HCT116 (cell line): ENCODE results near the gene ERGIC1. TPM values are rescaled to one million over a fixed set of nuclear protein-coding genes. Genes with fewer than 3 reads are reported as not detected.

Source experiments
- ATAC-seq: fragments of 200-7000 bp; cut with Tn5 transposase; 2 replicates; pipeline ENCODE4 v1.9.1; 2020; ENCODE audit warnings: mild to moderate bottlenecking, moderate library complexity
- BruUV-seq: library from RNA; stranded (reverse); fragments of 400-500 nt; replicated peaks from 2 replicates; lab custom pipeline; 2021; lab: Mats Ljungman, UMichigan
- CTCF ChIA-PET: fragments of 300-600 bp; sonication (Branson Sonifier 250); formaldehyde crosslinking; loops from one replicate; lab custom pipeline; 2021; ENCODE audit warnings: antibody characterized with exemption; lab: Charles Lee
- POLR2A ChIA-PET: fragments of 300-600, 350-600 bp; sonication (Branson Sonifier 250); formaldehyde crosslinking; loops from one replicate; lab custom pipeline; 2021; ENCODE audit warnings: antibody characterized with exemption; lab: Charles Lee
- RAD21 ChIA-PET, 2 experiments: fragments of 300-600 bp; sonication (Branson Sonifier 250); formaldehyde crosslinking; loops; one replicate each; lab custom pipeline; 2023; ENCODE audit warnings: low total read pairs in 2 of 2; ENCODE audit not compliant: uncharacterized antibody in 2 of 2, unreplicated experiment in 2 of 2, low non-redundant PET in 1 of 2; lab: Charles Lee
- DNase-seq: peaks from one replicate; pipeline ENCODE4 v3.0.0-alpha.2; 2010; ENCODE audit warnings: low read depth, low spot score
- H2AFZ ChIP-seq: fragments of 200-600 bp; shearing (Covaris generic), sonication (generic); 2 replicates; pipeline ENCODE4 v1.6.1; 2017; ENCODE audit warnings: low read depth, mixed run types, mixed read lengths, antibody characterized with exemption, low read length; ENCODE audit not compliant: poor library complexity, severe bottlenecking
- H3K27ac ChIP-seq: 2 replicates; pipeline ENCODE4 v1.5.1; 2012; ENCODE audit warnings: low read depth, low read length
- H3K27me3 ChIP-seq: fragments of 200-600 bp; sonication (generic); 2 replicates; pipeline ENCODE4 v1.6.1; 2016; ENCODE audit warnings: mixed run types, low read length, mixed read lengths; ENCODE audit not compliant: insufficient read depth
- H3K36me3 ChIP-seq, 2 experiments: fragments of 200-500 bp in 1 of 2; fragments of 200-600 bp in 1 of 2; sonication (Bioruptor generic) in 1 of 2; sonication (generic) in 1 of 2; 2 replicates each; pipeline versions ENCODE4 v1.5.1 to v1.6.1; 2014 to 2016; ENCODE audit warnings: low read length in 2 of 2, inconsistent platforms in 1 of 2, mixed read lengths in 1 of 2, mixed run types in 1 of 2; ENCODE audit not compliant: insufficient read depth in 2 of 2, control insufficient read depth in 1 of 2
- H3K4me1 ChIP-seq, 2 experiments: fragments of 200-600 bp in 1 of 2; sonication (generic) in 1 of 2; 2 replicates each; pipeline versions ENCODE4 v1.5.1 to v1.6.1; 2012 to 2017; ENCODE audit warnings: low read length in 2 of 2, inconsistent platforms in 1 of 2, mild to moderate bottlenecking in 1 of 2, mixed read lengths in 1 of 2, mixed run types in 1 of 2, moderate library complexity in 1 of 2; ENCODE audit not compliant: insufficient read depth in 2 of 2, control insufficient read depth in 1 of 2
- H3K4me2 ChIP-seq: fragments of 200-600 bp; sonication (generic); 2 replicates; pipeline ENCODE4 v1.6.1; 2017; ENCODE audit warnings: mixed run types, low read length, mixed read lengths
- H3K4me3 ChIP-seq, 2 experiments: fragments of 200-600 bp in 1 of 2; sonication (generic) in 1 of 2; replicated peaks in 1 of 2; 2 replicates each; pipeline ENCODE4 v1.5.1; 2011 to 2016; ENCODE audit warnings: low read length in 2 of 2, control low read depth in 1 of 2, low read depth in 1 of 2, mild to moderate bottlenecking in 1 of 2, mixed read lengths in 1 of 2, mixed run types in 1 of 2
- H3K79me2 ChIP-seq: fragments of 200-600 bp; sonication (generic); 2 replicates; pipeline ENCODE4 v1.6.1; 2017; ENCODE audit warnings: mild to moderate bottlenecking, mixed run types, low read length, moderate library complexity, mixed read lengths; ENCODE audit not compliant: insufficient read depth
- H3K9ac ChIP-seq: fragments of 200-600 bp; sonication (generic); 2 replicates; pipeline ENCODE4 v1.6.1; 2016; ENCODE audit warnings: low read length, mixed read lengths
- H3K9me2 ChIP-seq: fragments of 200-600 bp; sonication (generic), shearing (Covaris generic); 2 replicates; pipeline ENCODE4 v1.6.1; 2017; ENCODE audit warnings: mixed run types, mild to moderate bottlenecking, moderate library complexity; ENCODE audit not compliant: insufficient read depth
- H3K9me3 ChIP-seq, 2 experiments: fragments of 200-500 bp in 1 of 2; fragments of 200-600 bp in 1 of 2; sonication (Bioruptor generic) in 1 of 2; sonication (generic) in 1 of 2; 2 replicates each; pipeline ENCODE4 v1.6.1; 2014 to 2017; ENCODE audit warnings: low read length in 2 of 2, mixed read lengths in 2 of 2, inconsistent platforms in 1 of 2, low read depth in 1 of 2, mild to moderate bottlenecking in 1 of 2, mixed run types in 1 of 2, moderate library complexity in 1 of 2; ENCODE audit not compliant: control insufficient read depth in 1 of 2, insufficient read depth in 1 of 2
- H4K20me1 ChIP-seq: fragments of 200-600 bp; sonication (generic), shearing (Covaris generic); 2 replicates; pipeline ENCODE4 v1.6.1; 2017; ENCODE audit warnings: mixed run types, mild to moderate bottlenecking, moderate library complexity; ENCODE audit not compliant: insufficient read depth
- CBX3 ChIP-seq: IDR thresholded peaks from 2 replicates; pipeline ENCODE4 v1.6.1; 2012; ENCODE audit warnings: low read depth
- CEBPB ChIP-seq: IDR thresholded peaks from 2 replicates; pipeline ENCODE4 v1.6.1; 2012; ENCODE audit warnings: low read depth
- ELF1 ChIP-seq: IDR thresholded peaks from 2 replicates; pipeline ENCODE4 v1.6.1; 2012; ENCODE audit warnings: low read depth, borderline replicate concordance
- EZH2 ChIP-seq: fragments of 200-600 bp; sonication (generic); IDR thresholded peaks from 2 replicates; pipeline ENCODE4 v1.6.1; 2017; ENCODE audit warnings: antibody characterized with exemption, mixed run types
- FOSL1 ChIP-seq: IDR thresholded peaks from 2 replicates; pipeline ENCODE4 v1.6.1; 2012; ENCODE audit warnings: low read depth
- JUND ChIP-seq: IDR thresholded peaks from 2 replicates; pipeline ENCODE4 v1.6.1; 2012
- POLR2AphosphoS5 ChIP-seq: IDR thresholded peaks from 2 replicates; pipeline ENCODE4 v1.6.1; 2011; ENCODE audit warnings: mild to moderate bottlenecking, low read depth, low read length, moderate library complexity
- SIN3A ChIP-seq: IDR thresholded peaks from 2 replicates; pipeline ENCODE4 v1.6.1; 2012; ENCODE audit warnings: low read depth
- SRF ChIP-seq: IDR thresholded peaks from 2 replicates; pipeline ENCODE4 v1.6.1; 2012; ENCODE audit warnings: low read depth
- TCF7L2 ChIP-seq: IDR thresholded peaks from 2 replicates; pipeline ENCODE4 v1.7.0; 2011; ENCODE audit warnings: borderline replicate concordance, inconsistent platforms; ENCODE audit not compliant: insufficient read depth, insufficient read length; ENCODE audit errors: extremely low read depth
- ZNF274 ChIP-seq: fragments of 200-500 bp; sonication (Bioruptor generic); IDR thresholded peaks from 2 replicates; pipeline ENCODE4 v1.6.1; 2014; ENCODE audit warnings: mild to moderate bottlenecking, low read depth, low read length, inconsistent platforms
- intact Hi-C: fragments of 100-400 bp; cut with micrococcal nuclease; formaldehyde crosslinking; loops from 2 replicates; pipeline ENCODE4 v1.10.0; 2022
- total RNA-seq: library from RNA; stranded (reverse); gene quantifications from one replicate; pipeline ENCODE4 v1.2.1, GENCODE V29; 2021; ENCODE audit not compliant: unreplicated experiment
- TF ChIP-seq, protein P1 (sequence below), 3 experiments: fragments of 200-600 bp in 1 of 3; sonication (generic) in 1 of 3; IDR thresholded peaks in 2 of 3; conservative IDR thresholded peaks in 1 of 3; 2 replicates each; pipeline ENCODE4 v1.5.1; 2012 to 2017; ENCODE audit warnings: low read depth in 2 of 3, low read length in 2 of 3, antibody characterized with exemption in 1 of 3, borderline replicate concordance in 1 of 3, control low read depth in 1 of 3, mild to moderate bottlenecking in 1 of 3, mixed read lengths in 1 of 3, mixed run types in 1 of 3, moderate library complexity in 1 of 3; ENCODE audit not compliant: insufficient read depth in 1 of 3
- TF ChIP-seq, protein P2 (sequence below): IDR thresholded peaks from 2 replicates; pipeline ENCODE4 v1.6.1; 2012
- TF ChIP-seq, protein P3 (sequence below): IDR thresholded peaks from 2 replicates; pipeline ENCODE4 v1.6.1; 2012; ENCODE audit warnings: low read depth
- TF ChIP-seq, protein P4 (sequence below): IDR thresholded peaks from 2 replicates; pipeline ENCODE4 v1.6.1; 2012

ERGIC1 gene
- total RNA-seq, 1 experiment from 2014 or later: 73.3 TPM

DNA sequence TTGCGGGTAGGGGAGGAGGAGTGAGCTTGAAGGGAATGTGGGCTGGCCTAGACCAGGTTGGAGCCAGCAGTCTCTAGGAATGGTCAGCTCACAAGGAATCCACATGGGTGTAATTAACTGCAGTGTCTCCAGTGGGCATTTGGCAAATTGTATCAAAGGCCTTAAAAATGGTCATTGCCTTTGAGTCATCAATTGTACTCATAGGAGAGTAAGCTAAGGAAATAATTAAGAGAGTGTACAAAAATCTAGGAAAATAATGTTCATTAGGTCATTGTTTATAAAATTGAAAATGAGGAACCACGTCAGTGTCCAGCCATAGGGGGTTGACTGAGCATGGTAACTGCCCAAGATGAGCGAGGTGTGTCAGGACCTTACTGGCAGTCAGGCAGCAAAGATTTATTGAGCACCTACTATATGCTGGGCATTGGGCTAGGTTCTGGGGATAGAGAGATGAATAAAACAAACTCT is 95.4 kb downstream of the ERGIC1 start:
- intact Hi-C loops: no loop called here
- Histone ChIP-seq H3K27ac (no peak overlapping the region), H3K9me3 (no peaks in the 10 kb centered on the region), H3K4me2 (no peak overlapping the region), H3K27me3 (no peaks in the 10 kb centered on the region), H3K9me2 (no peaks in the 10 kb centered on the region), H3K36me3 (0 out of 4 replicates have a peak, but pooled peaks cover 0 to 2% of the 10 kb centered on the region in 2 experiments), H3K4me1 (no peaks in the 10 kb centered on the region; a peak in 1 of 4 replicates), H3K79me2 (no peaks in the 10 kb centered on the region), H2AFZ (no peak overlapping the region), H3K9ac (no peak overlapping the region), H3K4me3 (no peak overlapping the region), H4K20me1 (no peaks in the 10 kb centered on the region)
- DNase-seq (no peak), ATAC-seq (no peak)
- RAD21 ChIA-PET: no interaction called here
- POLR2A ChIA-PET: interaction anchor here (1.3 kb wide), 1 partner anchor 215 kb away, joined by 4 read pairs; no protein-coding TSS in a partner anchor
- TF ChIP-seq CBX3: no peak
- TF ChIP-seq SIN3A: no peak
- TF ChIP-seq, protein P1, sequence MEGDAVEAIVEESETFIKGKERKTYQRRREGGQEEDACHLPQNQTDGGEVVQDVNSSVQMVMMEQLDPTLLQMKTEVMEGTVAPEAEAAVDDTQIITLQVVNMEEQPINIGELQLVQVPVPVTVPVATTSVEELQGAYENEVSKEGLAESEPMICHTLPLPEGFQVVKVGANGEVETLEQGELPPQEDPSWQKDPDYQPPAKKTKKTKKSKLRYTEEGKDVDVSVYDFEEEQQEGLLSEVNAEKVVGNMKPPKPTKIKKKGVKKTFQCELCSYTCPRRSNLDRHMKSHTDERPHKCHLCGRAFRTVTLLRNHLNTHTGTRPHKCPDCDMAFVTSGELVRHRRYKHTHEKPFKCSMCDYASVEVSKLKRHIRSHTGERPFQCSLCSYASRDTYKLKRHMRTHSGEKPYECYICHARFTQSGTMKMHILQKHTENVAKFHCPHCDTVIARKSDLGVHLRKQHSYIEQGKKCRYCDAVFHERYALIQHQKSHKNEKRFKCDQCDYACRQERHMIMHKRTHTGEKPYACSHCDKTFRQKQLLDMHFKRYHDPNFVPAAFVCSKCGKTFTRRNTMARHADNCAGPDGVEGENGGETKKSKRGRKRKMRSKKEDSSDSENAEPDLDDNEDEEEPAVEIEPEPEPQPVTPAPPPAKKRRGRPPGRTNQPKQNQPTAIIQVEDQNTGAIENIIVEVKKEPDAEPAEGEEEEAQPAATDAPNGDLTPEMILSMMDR (IDR thresholded peaks at IDR 0.05 in 2 of 3, conservative IDR thresholded peaks at IDR 0.05 in 1 of 3; ENCODE audit: borderline replicate concordance in 1 of 3, insufficient read depth in 1 of 3, low read depth in 2 of 3, low read length in 2 of 3): no peak
- BruUV-seq: no TSS peak
- CTCF ChIA-PET: interaction anchor here (0.9 to 5.1 kb wide), 2 partner anchors 157 to 215 kb away, joined by 3 to 78 read pairs; no protein-coding TSS in a partner anchor

DNA sequence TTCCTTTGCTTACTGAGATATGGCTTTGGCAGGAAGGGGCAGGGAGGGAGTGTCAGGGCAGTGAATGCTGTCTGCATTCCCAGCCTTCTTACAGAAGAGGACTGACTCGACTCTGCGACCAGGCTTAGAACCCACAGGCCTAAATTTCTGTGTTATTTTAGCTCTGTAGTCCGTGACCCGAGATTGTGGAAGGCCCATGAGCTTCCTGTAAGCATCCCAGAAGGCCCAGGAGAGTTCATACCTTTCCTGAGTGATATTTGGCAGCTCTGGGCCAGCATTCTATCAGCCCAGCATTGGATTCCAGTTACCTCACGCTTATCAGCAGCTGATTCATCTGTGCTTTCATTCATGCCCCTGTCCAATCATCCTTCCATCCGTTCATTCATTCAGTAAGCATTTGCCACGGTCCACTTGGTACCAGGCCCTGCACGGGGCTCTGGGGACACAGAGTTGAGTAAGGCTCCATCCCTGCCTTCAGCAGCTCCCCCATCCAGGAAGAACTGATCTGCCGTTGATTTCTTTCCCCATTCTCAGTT is 97.0 kb downstream of the ERGIC1 start:
- DNase-seq: no peak
- Histone ChIP-seq H3K4me1 (no peaks in the 10 kb centered on the region; a peak in 1 of 4 replicates), H3K4me2 (no peak overlapping the region), H4K20me1 (no peaks in the 10 kb centered on the region), H3K79me2 (no peaks in the 10 kb centered on the region), H3K27ac (no peak overlapping the region), H3K9me2 (no peaks in the 10 kb centered on the region), H3K4me3 (no peak overlapping the region), H3K36me3 (no peaks in the 10 kb centered on the region), H3K9ac (no peak overlapping the region), H3K27me3 (no peaks in the 10 kb centered on the region), H3K9me3 (no peaks in the 10 kb centered on the region), H2AFZ (no peak overlapping the region)
- no TSS peak for BruUV-seq
- ChIA-PET RAD21 (no interaction called here), POLR2A (no interaction called here), CTCF (interaction anchor here (2.9 to 5.1 kb wide), 3 partner anchors 214 to 224 kb away, joined by 14 to 78 read pairs (median 36); no protein-coding TSS in a partner anchor)
- intact Hi-C loops: loop anchor here (5.0 to 10.0 kb wide), 2 partner anchors 164 to 456 kb away; no protein-coding TSS in a partner anchor
- ATAC-seq: no peak
- no peak for TF ChIP-seq SRF
- TF ChIP-seq EZH2: no peak
- TF ChIP-seq, protein P2, sequence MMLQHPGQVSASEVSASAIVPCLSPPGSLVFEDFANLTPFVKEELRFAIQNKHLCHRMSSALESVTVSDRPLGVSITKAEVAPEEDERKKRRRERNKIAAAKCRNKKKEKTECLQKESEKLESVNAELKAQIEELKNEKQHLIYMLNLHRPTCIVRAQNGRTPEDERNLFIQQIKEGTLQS: no peak
- TF ChIP-seq TCF7L2: no peak
- TF ChIP-seq ELF1: no peak
- TF ChIP-seq, protein P3, sequence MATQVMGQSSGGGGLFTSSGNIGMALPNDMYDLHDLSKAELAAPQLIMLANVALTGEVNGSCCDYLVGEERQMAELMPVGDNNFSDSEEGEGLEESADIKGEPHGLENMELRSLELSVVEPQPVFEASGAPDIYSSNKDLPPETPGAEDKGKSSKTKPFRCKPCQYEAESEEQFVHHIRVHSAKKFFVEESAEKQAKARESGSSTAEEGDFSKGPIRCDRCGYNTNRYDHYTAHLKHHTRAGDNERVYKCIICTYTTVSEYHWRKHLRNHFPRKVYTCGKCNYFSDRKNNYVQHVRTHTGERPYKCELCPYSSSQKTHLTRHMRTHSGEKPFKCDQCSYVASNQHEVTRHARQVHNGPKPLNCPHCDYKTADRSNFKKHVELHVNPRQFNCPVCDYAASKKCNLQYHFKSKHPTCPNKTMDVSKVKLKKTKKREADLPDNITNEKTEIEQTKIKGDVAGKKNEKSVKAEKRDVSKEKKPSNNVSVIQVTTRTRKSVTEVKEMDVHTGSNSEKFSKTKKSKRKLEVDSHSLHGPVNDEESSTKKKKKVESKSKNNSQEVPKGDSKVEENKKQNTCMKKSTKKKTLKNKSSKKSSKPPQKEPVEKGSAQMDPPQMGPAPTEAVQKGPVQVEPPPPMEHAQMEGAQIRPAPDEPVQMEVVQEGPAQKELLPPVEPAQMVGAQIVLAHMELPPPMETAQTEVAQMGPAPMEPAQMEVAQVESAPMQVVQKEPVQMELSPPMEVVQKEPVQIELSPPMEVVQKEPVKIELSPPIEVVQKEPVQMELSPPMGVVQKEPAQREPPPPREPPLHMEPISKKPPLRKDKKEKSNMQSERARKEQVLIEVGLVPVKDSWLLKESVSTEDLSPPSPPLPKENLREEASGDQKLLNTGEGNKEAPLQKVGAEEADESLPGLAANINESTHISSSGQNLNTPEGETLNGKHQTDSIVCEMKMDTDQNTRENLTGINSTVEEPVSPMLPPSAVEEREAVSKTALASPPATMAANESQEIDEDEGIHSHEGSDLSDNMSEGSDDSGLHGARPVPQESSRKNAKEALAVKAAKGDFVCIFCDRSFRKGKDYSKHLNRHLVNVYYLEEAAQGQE: no peak
- TF ChIP-seq ZNF274: no peak
- no peak for TF ChIP-seq CEBPB
- TF ChIP-seq JUND: no peak
- TF ChIP-seq, protein P4, sequence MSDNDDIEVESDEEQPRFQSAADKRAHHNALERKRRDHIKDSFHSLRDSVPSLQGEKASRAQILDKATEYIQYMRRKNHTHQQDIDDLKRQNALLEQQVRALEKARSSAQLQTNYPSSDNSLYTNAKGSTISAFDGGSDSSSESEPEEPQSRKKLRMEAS: no peak
- no peak for TF ChIP-seq POLR2AphosphoS5
- no peak for TF ChIP-seq FOSL1
